GM10266 (cell line): Measurements from ENCODE around the gene LAMB3.

ENCODE experiments used
- DNase-seq: peaks from one replicate; pipeline ENCODE4 v3.0.0; 2012; ENCODE audit errors: extremely low spot score
- CTCF ChIP-seq: IDR thresholded peaks from 2 replicates; pipeline ENCODE4 v1.5.1; 2012; ENCODE audit warnings: mild to moderate bottlenecking, low read depth; ENCODE audit not compliant: control insufficient read depth, insufficient read depth; ENCODE audit errors: missing control alignments

LAMB3 gene

GRCh38 chr1:209689477-209689876 lies 37.3 kb upstream of the LAMB3 start:
- DNase-seq = no peak

GRCh38 chr1:209688746-209689234 lies 36.6 kb upstream of the LAMB3 start:
- no peak for DNase-seq
- no peak for TF ChIP-seq CTCF

More at GRCh38 chr1:209689477-209689876, 37.3 kb upstream of the LAMB3 start:
- TF ChIP-seq CTCF = no peak

- no peak for TF ChIP-seq CTCF
- DNase-seq = no peak
Observed at GRCh38 chr1:209686322-209686721, 34.1 kb upstream of the LAMB3 start.

GRCh38 chr1:209685821-209686220 lies 33.6 kb upstream of the LAMB3 start:
- DNase-seq = no peak
- TF ChIP-seq CTCF = no peak

- no peak for TF ChIP-seq CTCF
- no peak for DNase-seq
Observed at GRCh38 chr1:209678981-209679539, 26.8 kb upstream of the LAMB3 start.

GRCh38 chr1:209675565-209676154 lies 23.4 kb upstream of the LAMB3 start:
- no peak for DNase-seq
- no peak for TF ChIP-seq CTCF

- no peak for DNase-seq
Observed at GRCh38 chr1:209674957-209675564, 22.8 kb upstream of the LAMB3 start, which contains the start of gene G0S2. G0S2 (plus strand) TSS chr1:209675412; CDS start chr1:209675685, 273 bp downstream.

More at GRCh38 chr1:209674957-209675564, 22.8 kb upstream of the LAMB3 start, which contains the start of gene G0S2:
- TF ChIP-seq CTCF = no peak
